ENCODE data around the gene ZDHHC1. TPM values are rescaled to one million over a fixed set of nuclear protein-coding genes. Genes with fewer than 3 reads are reported as not detected.
A peak's percentile ranks its signal among the peaks of the same experiment; 100 is the strongest.

The ZDHHC1 gene
- total and polyA plus RNA-seq, 2 of the 13 experiments (the other 11 are each of a cell fraction or from before 2014, with no cell fraction given) = 0.51 to 1.1 TPM

- TF ChIP-seq HBP1 (CRISPR knock-in tag; IDR thresholded peaks at IDR 0.05; ENCODE audit: low read depth) = peak; percentile 81; the same call in 1 of the 2 replicates
- TF ChIP-seq ZNF331 (CRISPR knock-in tag; IDR thresholded peaks at IDR 0.05) = 0 out of 2 replicates have a peak, but pooled peaks have one; percentile 13
- no peak for TF ChIP-seq ZNF530 (CRISPR knock-in tag; IDR thresholded peaks at IDR 0.05; ENCODE audit: low read depth)
- TF ChIP-seq GABPB1 (CRISPR knock-in tag; IDR thresholded peaks at IDR 0.05) = peak; percentile 51
- TF ChIP-seq AGO2 (optimal IDR thresholded peaks at IDR 0.05; ENCODE audit: low read depth, low read length) = peak; percentile 60
- TF ChIP-seq ZBTB7B (CRISPR knock-in tag; IDR thresholded peaks at IDR 0.05) = peak; percentile 77
- TF ChIP-seq HDAC2 (CRISPR knock-in tag; IDR thresholded peaks at IDR 0.05) = no peak
- TF ChIP-seq TCF12 (IDR thresholded peaks at IDR 0.05) = no peak
- no peak for TF ChIP-seq TCF12 (CRISPR knock-in tag; IDR thresholded peaks at IDR 0.05)
- TF ChIP-seq POLR2A (IDR thresholded peaks at IDR 0.05; ENCODE audit: insufficient read depth in 1 of 2, low read depth in 2 of 2, low read length in 2 of 2) = peak in 1 of 2 experiments; percentile 26; a peak in 2 of 4 replicates
- TF ChIP-seq SOX6 (IDR thresholded peaks at IDR 0.05) = no peak
- peak; percentile 24; the same call in 1 of the 2 replicates for TF ChIP-seq SOX6 (CRISPR knock-in tag; IDR thresholded peaks at IDR 0.05)
- 0 out of 2 replicates have a peak, but pooled peaks have one; percentile 29 for TF ChIP-seq MYPOP (CRISPR knock-in tag; IDR thresholded peaks at IDR 0.05)
- TF ChIP-seq RBM39 (IDR thresholded peaks at IDR 0.05; ENCODE audit: low read depth, low read length, poor library complexity, severe bottlenecking) = no peak
- no peak for TF ChIP-seq HNF4G (IDR thresholded peaks at IDR 0.05; ENCODE audit: borderline replicate concordance, low read depth, low read length)
- TF ChIP-seq HNF4G (CRISPR knock-in tag; IDR thresholded peaks at IDR 0.05; ENCODE audit: borderline replicate concordance, low read depth) = 0 out of 2 replicates have a peak, but pooled peaks have one; percentile 14
- TF ChIP-seq ZNF687 (CRISPR knock-in tag; IDR thresholded peaks at IDR 0.05) = peak; percentile 79
- peak; percentile 47; the same call in 1 of the 2 replicates for TF ChIP-seq ARID4A (CRISPR knock-in tag; IDR thresholded peaks at IDR 0.05; ENCODE audit: borderline replicate concordance)
- TF ChIP-seq AGO1 (IDR thresholded peaks at IDR 0.05; ENCODE audit: low read depth, low read length, poor library complexity, severe bottlenecking) = no peak
These were observed 12.0 kb upstream of the ZDHHC1 start (continued) for GRCh38 chr16:67428146-67428731.

Data from HepG2 (cell line).